Heart left ventricle (tissue), 16 donors: ENCODE measurements around the gene DRC3. TPM values are rescaled to one million over a fixed set of nuclear protein-coding genes. Genes with fewer than 3 reads are reported as not detected.

Source experiments
- ATAC-seq, 4 donors: fragments of 200-7000 bp; cut with Tn5 transposase; one replicate each; pipeline ENCODE4 v1.9.1; 2020 to 2022; ENCODE audit warnings: moderate library complexity in 4 of 4, mild to moderate bottlenecking in 3 of 4, moderate number of reproducible peaks in 1 of 4
- DNase-seq, 5 donors: peaks; one replicate each; pipeline ENCODE4 v3.0.0-alpha.2; 2020
- H3K27ac ChIP-seq, 12 donors: fragments of 200-600 bp; sonication (generic) in 4 of 12; one replicate each; pipeline versions ENCODE4 v1.5.0 to v1.8.0; 2016 to 2022; ENCODE audit warnings: mild to moderate bottlenecking in 2 of 12
- H3K27me3 ChIP-seq, 9 donors: fragments of 200-600 bp; sonication (generic) in 2 of 9; one replicate each; pipeline versions ENCODE4 v1.5.1 to v1.8.0; 2016 to 2022; ENCODE audit warnings: mild to moderate bottlenecking in 3 of 9
- H3K36me3 ChIP-seq, 9 donors: fragments of 200-600 bp; sonication (generic) in 2 of 9; one replicate each; pipeline versions ENCODE4 v1.5.0 to v1.8.0; 2018 to 2022; ENCODE audit warnings: mild to moderate bottlenecking in 2 of 9
- H3K4me1 ChIP-seq, 12 donors: fragments of 200-600 bp; sonication (generic) in 4 of 12; one replicate each; pipeline versions ENCODE4 v1.5.0 to v1.8.0; 2016 to 2022; ENCODE audit warnings: mild to moderate bottlenecking in 3 of 12
- H3K4me3 ChIP-seq, 12 donors: fragments of 200-600 bp; sonication (generic) in 4 of 12; one replicate each; pipeline versions ENCODE4 v1.5.0 to v1.8.0; 2017 to 2022; ENCODE audit warnings: mild to moderate bottlenecking in 9 of 12, moderate library complexity in 4 of 12
- H3K9me3 ChIP-seq, 12 donors: fragments of 200-600 bp; sonication (generic) in 4 of 12; one replicate each; pipeline versions ENCODE4 v1.5.0 to v1.8.0; 2016 to 2022; ENCODE audit warnings: mild to moderate bottlenecking in 1 of 12
- CTCF ChIP-seq, 12 donors: fragments of 200-600 bp; sonication (generic) in 4 of 12; IDR thresholded peaks; one replicate each; pipeline versions ENCODE4 v1.5.0 to v1.8.0; 2018 to 2022; ENCODE audit warnings: antibody characterized with exemption in 12 of 12, mild to moderate bottlenecking in 5 of 12
- POLR2A ChIP-seq, 2 donors: fragments of 450-650 bp; IDR thresholded peaks; one replicate each; pipeline ENCODE4 v1.6.1; 2017; ENCODE audit warnings: antibody characterized with exemption in 2 of 2, mild to moderate bottlenecking in 2 of 2, moderate library complexity in 2 of 2
- WGBS, 4 donors: extraction: QIAGEN DNeasy Blood & Tissue Kit in 2 of 4; methylation state at CpG; one replicate each; pipeline versions ENCODE4 v1.1.5 to v1.1.7; 2013 to 2018; 5-methylcytosine and 5-hydroxymethylcytosine counted together
- intact Hi-C, 10 donors: fragments of 100-400 bp; cut with DNase I; formaldehyde crosslinking; loops; one replicate each; pipeline versions ENCODE4 v1.11.1 to v1.14.2; 2022
- polyA plus RNA-seq, 2 donors: library from polyadenylated mRNA; stranded (reverse); fragments of 200-250 nt; gene quantifications; one replicate each; pipeline ENCODE4 v1.2.3, GENCODE V29; 2013
- total RNA-seq, 9 donors: library from RNA; depleted of rRNA in 2 of 9; stranded (reverse); fragments of >200 nt in 2 of 9; fragmentation: NEBNext Ultra II Directional in 3 of 9; extraction: Animal tissue kit (Norgen Biotek cat#: 25700) in 3 of 9; gene quantifications; one replicate each; pipeline versions ENCODE4 v1.1.0 to v1.2.4, GENCODE V29; 2016 to 2023
- donor health status: ischemic (EF 13 %, LVEDD 7.1; RV severe dilation, severe dysfunction).
- donor health status: healthy with polysubstance abuse.
- donor health status: DM: no; HTN: yes; CAD: no.
- donor health status: DM: no; HTN: no; CAD: no.
- donor health status: ischemic (EF 25% LVEDD 6.9; RV normal size, moderate dysfunction).
- donor health status: ischemic (EF 25% LVEDD 5.7; RV mildly dilated, moderate dysfunction).
- donor health status: healthy.
- donor health status: DM: yes; HTN: yes; CAD: no.
- donor health status: ischemic (EF 35%, LVEDD 5.7; RV mildly dilated, moderate dysfunction).
- donor health status: nonischemic (EF 11% LVEDD 7.7; RV severe dilation, severe dysfunction).
- donor health status: DM: yes; HTN: yes; CAD: no.
- donor health status: PGD.
- donor health status: ischemic (EF 29% LVEDD 5.4; RV normal size, mild dysfunction).
- donor health status: nonischemic (EF 23%, LVEDD 6.1; RV moderate dilation, normal function).

DRC3 gene
- total and polyA plus RNA-seq, 11 donors, result 0.42 to 3.7 (median 1.00) TPM

GRCh38 chr17:18009609-18010420 lies 37.2 kb downstream of the DRC3 start:
- peak in 3 of 5 donors; percentile 43 to 68 (median 45) for DNase-seq
- ATAC-seq, result peak; percentile 78 to 88 (median 86)
- no peak overlapping the region for H3K4me3 ChIP-seq
- peaks cover 0 to 24% (median 0%) of the 10 kb centered on the region in 12 donors for H3K4me1 ChIP-seq
- no peak for TF ChIP-seq CTCF (IDR thresholded peaks at IDR 0.05)
- TF ChIP-seq POLR2A (IDR thresholded peaks at IDR 0.05), result no peak
- no peaks in the 10 kb centered on the region for H3K27me3 ChIP-seq
- peaks cover 0 to 4% (median 0%) of the 10 kb centered on the region in 12 donors for H3K9me3 ChIP-seq
- WGBS, 4 donors, result 53 to 67% (median 63%) methylated on average over 2 to 8 of the region's 8 CpGs
- intact Hi-C loops, result loop anchor here in 1 of 10 donors (5.0 kb wide), 1 partner anchor 128 kb away; no protein-coding TSS in a partner anchor
- peaks cover 0 to 28% (median 5%) of the 10 kb centered on the region in 9 donors for H3K36me3 ChIP-seq
- H3K27ac ChIP-seq, result peak overlapping the region in 5 of 12 donors; percentile 16 to 45 (median 23)

- TF ChIP-seq CTCF (IDR thresholded peaks at IDR 0.05) (no peak), POLR2A (IDR thresholded peaks at IDR 0.05) (no peak)
- ATAC-seq, result no peak
- no peak overlapping the region for H3K4me3 ChIP-seq
- peaks cover 0 to 41% (median 15%) of the 10 kb centered on the region in 9 donors for H3K36me3 ChIP-seq
- peaks cover 0 to 19% (median 0%) of the 10 kb centered on the region in 12 donors for H3K4me1 ChIP-seq
- no peak overlapping the region for H3K27ac ChIP-seq
- H3K9me3 ChIP-seq, result peaks cover 0 to 4% (median 0%) of the 10 kb centered on the region in 12 donors
- WGBS, 4 donors, result 88 to 93% (median 93%) methylated on average over 3 to 5 of the region's 5 CpGs
- intact Hi-C loops, result loop anchor here in 1 of 10 donors (5.0 kb wide), 1 partner anchor 129 kb away; no protein-coding TSS in a partner anchor
- no peak for DNase-seq
- H3K27me3 ChIP-seq, result no peaks in the 10 kb centered on the region
Measured at GRCh38 chr17:18011286-18011685, 38.6 kb downstream of the DRC3 start.

GRCh38 chr17:18014006-18014405 lies 41.3 kb downstream of the DRC3 start:
- DNase-seq, result no peak
- no peak for ATAC-seq
- peaks cover 0 to 39% (median 14%) of the 10 kb centered on the region in 9 donors for H3K36me3 ChIP-seq
- 86 to 96% (median 90%) methylated on average over 6 of the region's 6 CpGs for WGBS, 4 donors
- no peak for TF ChIP-seq POLR2A (IDR thresholded peaks at IDR 0.05)
- no peak for TF ChIP-seq CTCF (IDR thresholded peaks at IDR 0.05)
- H3K4me3 ChIP-seq, result no peak overlapping the region
- H3K9me3 ChIP-seq, result peaks cover 0 to 4% (median 0%) of the 10 kb centered on the region in 12 donors
- H3K4me1 ChIP-seq, result peaks cover 0 to 28% (median 9%) of the 10 kb centered on the region in 12 donors
- intact Hi-C loops, result loop anchor here in 2 of 10 donors (2.0 to 5.0 kb wide), 2 partner anchors 15 to 132 kb away; no protein-coding TSS in a partner anchor
- H3K27me3 ChIP-seq, result no peaks in the 10 kb centered on the region
- H3K27ac ChIP-seq, result no peak overlapping the region

- no peak for ATAC-seq
- Histone ChIP-seq H3K27me3 (no peaks in the 10 kb centered on the region), H3K4me1 (peaks cover 0 to 30% (median 18%) of the 10 kb centered on the region in 12 donors), H3K9me3 (peaks cover 0 to 1% (median 0%) of the 10 kb centered on the region in 12 donors), H3K27ac (no peak overlapping the region), H3K36me3 (peaks cover 0 to 35% (median 14%) of the 10 kb centered on the region in 9 donors), H3K4me3 (no peak overlapping the region)
- DNase-seq, result no peak
- TF ChIP-seq CTCF (IDR thresholded peaks at IDR 0.05) (no peak), POLR2A (IDR thresholded peaks at IDR 0.05) (no peak)
- intact Hi-C loops, result loop anchor here in 1 of 10 donors (2.0 kb wide), 1 partner anchor 13 kb away; no protein-coding TSS in a partner anchor
- whole genome bisulfite sequencing, 4 donors, result 95 to 100% (median 96%) methylated on average over 5 of the region's 5 CpGs
Measured at GRCh38 chr17:18015593-18015992, 42.9 kb downstream of the DRC3 start.
